CD4-positive, alpha-beta T cell treated with Interleukin-12 subunit alpha and Interleukin-12 subunit beta, for 1 hour (primary cell): ENCODE results near the gene ITGA6.

Experiments used
- DNase-seq: peaks from one replicate; pipeline ENCODE4 v3.0.0-alpha.2; 2020

Gene ITGA6

DNA sequence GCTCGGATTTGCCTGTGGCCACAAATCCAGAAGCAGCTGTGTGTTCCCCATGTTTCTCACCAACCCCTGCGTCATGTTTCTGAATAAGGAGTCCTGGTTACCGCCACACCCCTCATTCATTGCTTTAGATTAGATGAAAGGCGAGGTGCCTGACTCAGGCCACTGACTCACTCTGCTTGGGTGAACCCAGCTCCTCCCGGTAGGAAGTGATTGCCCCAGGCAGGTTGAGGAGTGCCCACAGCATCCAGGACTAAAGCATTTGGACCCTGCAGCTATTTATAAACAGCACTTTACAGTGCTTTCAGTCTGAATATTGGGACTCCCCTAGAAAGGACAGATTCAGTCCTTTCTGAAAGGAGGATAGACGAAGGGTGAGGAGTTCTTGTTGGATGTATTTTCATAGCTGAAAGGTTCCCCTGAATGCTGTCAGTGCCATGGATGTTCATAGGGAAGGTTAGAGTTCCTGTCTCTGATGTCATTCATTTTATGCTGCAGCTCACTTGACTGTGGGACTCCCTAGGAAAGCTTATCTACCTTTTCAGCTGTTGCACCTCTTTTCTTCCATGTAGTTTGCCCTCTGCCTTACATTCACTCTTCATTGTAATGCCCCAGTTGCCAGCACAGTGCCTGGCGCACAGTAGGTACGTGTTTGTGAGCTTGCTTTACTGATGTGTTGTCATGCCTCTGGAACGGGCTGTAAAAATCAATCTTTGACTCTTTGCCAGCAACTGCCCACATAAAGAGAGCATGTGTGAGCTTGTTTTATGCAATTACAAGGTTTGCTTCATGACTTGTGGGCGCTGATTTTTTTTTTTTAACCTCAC lies 14.9 kb downstream of the ITGA6 start:
- DNase-seq, result peak; percentile 34

DNA sequence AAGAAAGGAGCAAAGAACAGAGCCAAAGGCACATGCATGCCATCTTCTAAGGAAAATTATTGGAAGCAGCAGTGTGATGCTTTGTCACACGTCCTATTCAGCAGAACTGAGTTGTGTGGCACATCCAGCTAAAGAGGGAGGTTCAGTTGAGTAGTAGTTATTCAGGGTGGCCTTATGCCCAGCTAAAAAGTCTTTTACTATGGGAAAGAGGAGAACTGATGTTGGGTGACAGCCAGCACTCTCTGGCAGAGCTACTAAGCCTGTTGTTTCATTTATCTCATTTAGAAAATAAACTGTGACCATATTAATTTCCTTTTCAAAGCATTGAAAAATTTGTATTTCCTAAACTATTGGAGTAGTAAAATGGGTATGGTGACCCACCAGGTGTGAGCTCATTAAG lies 18.5 kb downstream of the ITGA6 start:
- no peak for DNase-seq

DNA sequence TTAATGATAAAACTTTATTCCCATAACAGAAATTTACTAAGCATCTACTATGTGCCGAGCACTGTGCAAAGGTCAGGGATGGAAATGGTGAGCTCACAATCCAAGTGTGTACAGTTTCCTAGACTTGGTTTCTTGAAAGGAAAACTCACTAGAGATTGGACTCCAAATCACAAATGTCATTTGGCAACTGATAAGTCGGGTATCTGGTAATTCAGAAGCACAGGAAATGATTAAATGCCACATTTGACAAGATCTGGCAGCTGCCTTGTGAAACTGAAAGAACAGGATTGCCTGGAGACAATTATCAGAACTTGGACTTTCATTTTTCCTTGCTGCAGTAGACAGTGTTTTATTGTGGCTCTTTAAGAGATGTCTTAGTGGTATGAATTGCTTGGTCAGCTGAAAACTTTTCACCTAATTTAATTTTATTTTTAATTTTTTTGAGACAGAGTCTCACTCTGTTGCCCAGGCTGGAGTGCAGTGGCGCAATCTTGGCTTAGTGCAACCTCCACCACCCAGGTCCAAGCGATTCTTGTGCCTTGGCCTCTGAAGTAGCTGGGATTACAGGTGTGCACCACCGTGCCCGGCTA lies 19.2 kb downstream of the ITGA6 start:
- no peak for DNase-seq

DNA sequence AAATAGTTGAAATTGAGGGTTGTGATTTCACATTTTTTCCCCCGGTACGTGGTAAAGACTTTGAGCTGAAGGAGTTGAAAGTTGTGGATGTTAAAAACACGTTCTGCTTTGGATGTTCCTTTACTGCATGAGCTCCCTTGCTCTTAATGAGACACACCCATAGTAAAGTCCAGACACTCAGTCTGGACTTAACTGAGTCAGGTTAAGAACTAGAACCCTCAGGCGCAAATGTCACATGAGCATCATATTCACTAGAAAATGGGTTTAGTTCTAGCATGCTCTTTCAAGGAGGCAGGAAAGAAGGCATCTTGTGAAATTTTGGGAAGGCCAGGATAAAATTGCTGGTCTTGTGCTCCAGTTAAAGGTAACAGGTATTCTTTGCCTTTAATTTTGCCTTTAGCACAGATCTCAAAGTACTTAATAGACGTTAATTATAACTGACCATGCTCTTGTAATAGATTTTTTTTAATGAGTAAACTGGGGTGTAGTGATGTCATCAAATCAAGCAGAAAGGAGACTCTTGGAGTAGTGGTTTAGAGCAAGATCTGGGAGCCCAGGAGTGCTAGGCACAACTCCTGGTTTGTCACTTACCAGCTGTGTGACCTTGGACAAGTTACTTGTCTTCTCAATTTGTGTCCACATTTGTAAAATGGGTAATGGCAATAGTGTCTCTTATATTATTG lies 20.6 kb downstream of the ITGA6 start:
- no peak for DNase-seq

DNA sequence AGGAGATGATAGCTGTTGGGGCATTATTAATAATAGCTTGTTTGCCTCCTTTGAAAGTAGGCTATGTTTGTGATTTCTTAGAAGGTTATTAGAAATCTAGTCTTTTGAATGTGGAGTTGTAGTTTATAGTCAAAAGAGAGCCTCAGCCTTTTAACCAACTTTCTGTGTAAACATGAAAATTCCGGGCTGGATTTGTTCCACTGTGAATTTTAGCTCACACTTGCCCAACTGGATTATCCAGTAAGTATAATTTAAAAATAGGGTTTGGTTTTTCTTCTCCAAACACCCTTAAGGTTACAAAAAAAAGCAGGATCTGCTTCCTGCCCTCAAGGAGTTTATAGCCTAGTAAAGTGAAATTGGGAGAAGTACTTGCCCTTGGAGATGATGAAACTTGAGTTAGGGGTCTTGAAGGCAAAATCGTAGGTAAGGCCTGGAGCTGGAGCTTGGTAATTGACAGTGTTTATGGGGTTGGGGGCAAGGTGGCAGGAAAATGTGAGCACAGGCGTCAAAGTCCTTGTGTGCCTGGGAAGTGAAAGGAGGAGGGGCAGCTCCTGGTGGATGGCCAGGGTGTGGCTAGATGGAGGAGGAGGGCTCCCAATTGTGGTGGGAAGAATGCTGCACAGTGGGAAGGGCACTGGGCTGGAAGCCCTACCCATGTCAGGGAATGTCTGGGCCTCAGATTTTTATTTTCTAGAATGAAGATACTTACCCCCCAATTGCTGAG lies 21.3 kb downstream of the ITGA6 start:
- no peak for DNase-seq

DNA sequence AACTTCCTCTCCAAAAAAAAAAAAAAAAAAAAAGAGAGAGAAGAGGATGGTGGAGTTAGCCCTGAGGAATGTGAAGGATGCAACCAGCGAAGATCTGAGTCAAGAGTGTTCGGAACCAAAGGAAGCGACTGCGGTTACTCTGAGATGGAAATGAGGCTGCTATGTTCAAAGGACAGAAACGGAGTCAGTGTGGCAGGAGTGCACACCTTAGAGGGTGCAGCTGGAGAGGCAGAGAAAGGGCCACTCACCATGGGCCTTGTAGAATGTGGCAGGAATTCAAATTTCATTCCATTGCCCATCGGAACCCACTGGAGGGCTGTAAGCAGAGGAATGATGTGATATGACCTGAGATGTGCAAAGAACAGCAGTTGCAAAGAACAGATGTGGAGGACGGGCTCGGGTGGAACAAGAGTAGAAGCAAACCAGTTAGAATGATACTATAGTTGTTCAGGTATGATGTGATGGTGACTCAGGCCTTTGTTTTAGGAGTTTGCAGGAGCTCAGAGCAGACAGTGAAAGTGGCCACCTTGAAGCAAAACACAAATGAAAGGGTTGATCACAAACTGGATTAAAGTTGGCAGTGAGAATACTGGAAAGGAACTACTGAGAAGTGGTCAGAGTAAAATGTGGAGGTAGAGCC lies 22.6 kb downstream of the ITGA6 start:
- DNase-seq, result no peak

DNA sequence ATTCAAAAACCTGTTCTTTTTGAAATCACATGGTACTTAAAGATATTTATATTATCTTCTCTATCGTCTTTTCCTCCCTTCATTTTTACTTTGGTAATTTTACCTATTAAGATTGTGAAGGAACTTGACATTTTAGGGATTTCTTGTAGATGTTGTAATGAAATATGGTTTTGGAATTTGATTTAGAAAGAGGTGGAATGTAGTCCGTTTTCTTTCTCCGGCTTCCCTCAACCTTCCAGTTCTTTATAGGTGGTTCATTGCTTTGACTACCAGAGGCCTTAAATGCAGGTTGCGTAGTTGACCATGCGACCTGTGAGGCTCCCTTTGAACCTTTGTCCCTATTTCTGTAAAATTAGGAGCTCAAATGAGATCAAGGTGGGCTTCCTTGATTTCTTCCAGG lies 24.5 kb downstream of the ITGA6 start:
- DNase-seq, result no peak

DNA sequence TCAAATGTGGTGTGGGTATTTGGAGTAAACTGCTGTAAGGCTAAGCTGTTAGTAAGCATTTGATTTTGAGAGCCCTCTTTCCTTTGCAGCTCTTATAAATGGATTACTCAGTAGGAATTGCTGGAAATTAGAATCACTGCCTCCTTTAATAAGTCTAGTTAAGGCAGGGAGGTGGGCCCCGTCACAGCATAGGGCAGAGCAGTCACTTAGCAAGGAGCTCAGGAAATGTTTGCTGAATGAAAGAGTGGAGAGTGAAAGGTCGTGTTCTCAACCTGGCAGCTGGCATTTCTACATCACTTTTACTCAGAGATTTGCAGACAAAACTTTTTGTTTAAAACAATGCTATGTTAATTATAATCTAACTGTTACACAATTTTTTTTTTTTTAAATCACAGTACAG lies 25.5 kb downstream of the ITGA6 start:
- no peak for DNase-seq

DNA sequence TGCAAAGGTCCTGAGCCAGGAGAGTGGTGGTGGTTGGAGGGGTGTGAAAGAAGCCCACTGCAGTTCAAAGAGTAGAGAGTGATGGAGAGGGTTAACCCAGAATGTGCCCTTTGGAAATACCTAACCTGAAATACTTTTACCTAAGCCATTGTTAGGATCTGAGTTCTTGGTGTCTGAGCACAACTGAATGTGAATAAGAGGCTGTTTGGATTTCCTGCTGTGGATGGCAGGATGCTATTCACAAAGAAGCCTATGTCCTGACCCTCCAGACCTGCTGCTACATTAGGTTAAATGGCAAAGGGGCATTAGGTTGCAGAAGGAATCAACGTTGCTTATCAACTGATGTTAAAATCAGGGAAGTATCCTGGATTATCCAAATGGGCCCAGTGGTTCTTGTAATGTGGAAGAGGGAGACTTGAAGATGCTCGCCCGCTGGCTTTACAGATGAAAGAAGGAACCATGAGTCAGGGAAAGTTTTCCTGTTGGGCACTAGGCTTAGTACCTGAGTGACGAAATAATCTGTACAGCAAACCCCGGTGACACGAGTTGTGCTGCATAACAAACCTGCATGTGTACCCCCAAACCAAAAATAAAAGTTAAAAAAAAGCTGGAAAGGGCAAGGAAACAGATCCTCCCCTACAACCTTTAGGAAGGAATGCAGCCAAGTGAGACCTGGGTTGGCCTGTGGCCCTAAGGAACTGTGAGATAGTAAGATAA lies 27.2 kb downstream of the ITGA6 start:
- DNase-seq, result no peak

DNA sequence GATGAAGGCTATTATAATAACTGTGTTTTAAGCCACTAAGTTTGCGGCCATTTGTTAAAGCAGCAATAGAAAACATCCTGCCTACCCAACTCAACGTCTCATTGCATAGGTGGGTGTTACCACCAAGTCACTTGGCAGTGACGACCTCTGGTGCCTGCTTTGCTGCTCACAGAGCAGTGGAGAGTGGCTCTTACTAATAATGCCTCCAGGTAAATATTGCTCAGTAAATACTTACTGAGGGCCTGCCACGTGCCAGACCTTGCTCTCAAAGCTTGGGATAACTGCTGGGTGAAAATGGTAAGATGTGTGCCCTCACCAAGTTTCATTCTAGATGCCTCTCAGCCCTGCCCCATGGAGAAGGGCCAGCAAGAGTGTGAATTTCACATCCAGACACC lies 27.7 kb downstream of the ITGA6 start:
- DNase-seq, result no peak

DNA sequence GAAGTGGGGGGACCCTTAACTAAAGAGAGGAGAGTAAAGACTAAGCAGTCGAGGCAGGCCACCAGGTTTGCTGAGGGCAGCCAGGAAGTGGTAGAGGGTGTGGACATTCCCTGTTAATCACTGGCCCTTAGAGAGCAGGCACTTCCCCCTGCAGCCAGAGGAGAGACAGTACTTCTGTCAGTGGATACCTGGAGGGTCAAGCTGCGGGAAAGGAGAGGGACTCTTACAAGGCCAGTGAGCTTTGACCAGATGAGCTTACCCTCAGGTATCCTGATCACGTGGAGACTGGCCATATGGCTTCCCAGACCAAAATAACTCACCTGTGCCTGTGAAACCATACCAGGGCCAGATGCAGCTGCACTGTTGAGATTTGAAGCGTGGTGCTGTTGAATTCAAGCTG lies 28.6 kb downstream of the ITGA6 start:
- no peak for DNase-seq

DNA sequence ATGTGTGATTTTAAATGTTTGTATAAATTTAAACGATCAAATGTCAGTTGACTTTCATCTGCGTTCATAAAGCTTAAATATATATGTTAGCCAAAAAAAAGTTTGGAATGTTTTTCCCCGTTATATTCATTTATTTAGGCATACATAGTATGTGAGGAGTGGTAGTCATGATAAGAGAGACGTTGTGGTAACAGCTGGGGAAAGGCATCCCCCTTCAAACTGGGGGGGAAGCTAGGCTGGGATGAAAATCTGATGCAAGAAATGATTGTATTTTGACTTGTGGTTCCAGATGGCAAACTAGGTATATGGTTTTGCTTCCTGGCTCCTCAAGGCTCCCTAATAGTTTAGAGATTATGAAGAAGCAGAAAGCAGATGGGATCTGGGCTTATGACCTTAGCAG lies 30.1 kb downstream of the ITGA6 start:
- DNase-seq, result no peak

DNA sequence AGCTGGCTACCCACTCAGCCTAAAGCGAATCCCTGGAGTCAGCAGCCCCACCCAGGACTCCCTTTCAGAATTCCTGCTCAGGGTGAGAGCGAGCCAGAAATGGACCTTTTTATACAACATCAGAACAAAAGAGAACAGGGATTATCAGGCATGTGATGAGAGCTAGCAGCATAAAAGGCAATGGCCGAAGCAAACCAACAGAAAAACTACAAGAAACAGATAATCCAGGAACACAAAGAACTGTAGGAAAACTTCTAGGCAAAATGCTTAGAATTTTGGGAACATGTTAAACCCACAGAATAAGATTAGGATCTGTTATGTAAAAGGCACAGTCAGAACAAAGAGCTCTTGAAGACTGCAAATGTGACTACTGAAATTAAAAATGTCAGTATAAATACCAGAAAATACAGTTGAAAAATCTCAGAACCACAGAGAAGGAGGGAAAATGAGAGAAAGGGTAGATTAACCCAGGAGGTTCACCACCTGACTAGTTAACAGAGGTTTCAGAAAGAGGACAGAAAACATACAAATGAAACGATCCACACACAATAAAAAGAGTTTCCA lies 31.3 kb downstream of the ITGA6 start:
- no peak for DNase-seq

DNA sequence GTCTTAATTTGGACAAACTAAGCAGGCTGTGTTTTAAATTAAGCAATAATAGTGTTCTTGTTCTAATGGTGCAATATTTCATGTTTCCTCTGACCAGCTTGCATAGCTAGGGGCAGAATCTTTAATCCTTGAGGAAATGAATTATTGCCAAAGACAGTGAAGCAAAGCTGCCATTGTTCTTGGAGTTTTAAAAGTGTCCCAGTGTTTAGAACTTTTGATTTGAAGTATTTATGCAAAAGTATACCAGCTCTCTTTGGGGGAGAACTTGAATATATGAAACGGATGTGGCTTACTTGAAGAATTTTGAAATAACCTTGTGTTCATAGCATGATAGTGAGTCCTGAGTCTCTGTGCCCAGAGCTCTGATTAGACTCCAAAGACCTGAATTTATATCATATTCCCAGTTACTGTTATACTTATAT lies 33.4 kb downstream of the ITGA6 start:
- no peak for DNase-seq

DNA sequence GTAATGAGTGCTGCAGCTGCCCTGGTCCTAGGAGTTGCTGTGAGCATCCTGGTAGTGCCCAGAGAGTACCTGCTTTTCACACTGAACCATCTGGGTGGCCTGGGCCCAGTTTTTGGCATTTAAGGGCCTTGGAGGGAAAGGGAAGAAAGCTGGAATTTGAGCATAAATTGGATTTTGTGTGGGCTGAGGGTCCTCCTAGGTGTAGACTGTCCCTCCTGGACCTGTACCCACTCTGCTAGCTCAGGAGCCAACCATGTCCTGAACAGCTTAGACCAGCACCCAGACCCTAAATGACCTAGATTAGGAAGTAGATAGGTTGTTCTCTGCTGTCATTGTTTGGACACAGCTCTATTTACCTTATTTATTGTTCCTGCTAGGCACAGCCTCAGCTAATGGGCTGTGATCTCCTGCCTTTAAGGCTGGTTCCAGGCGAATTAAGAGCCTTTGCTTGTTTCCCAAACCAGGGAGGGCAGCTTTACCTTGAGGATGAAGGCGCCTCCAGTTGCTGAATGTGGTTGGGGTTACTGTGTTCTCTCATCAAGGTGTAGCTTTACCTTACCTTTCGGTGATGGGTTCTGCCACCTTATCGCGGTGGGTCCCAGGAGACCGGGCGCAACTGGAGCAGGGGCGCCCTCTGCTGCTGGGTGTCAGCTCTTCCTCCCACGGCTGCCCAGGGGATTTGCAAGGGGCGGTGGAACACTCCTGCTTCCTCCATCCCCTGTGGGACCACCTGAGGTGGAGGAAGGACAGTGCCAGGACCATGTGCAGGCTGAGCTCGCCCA lies 34.4 kb downstream of the ITGA6 start:
- DNase-seq, result peak; percentile 80

DNA sequence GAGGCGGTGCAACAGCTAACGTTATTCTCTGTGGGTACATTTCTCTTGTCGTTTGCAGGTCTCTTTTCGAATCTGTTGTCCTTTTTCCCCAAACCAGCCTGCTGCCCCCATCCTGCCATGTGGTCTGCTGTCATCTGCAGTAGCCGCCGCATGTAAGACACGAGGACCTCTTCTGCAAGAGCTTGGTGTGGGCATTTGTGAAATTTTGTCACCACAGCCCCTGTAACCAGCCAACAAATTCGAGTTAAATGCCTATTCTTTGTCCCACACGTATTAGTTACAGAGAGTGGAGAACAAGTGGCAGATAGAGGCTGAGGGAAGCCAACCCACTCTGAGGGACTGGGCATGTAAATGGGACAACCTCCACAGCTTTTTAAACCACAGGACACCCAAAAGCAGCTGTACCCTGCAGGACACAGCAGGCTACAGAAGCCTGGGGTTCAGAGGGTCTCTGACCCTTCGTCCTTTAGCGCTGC lies 35.0 kb downstream of the ITGA6 start:
- no peak for DNase-seq

DNA sequence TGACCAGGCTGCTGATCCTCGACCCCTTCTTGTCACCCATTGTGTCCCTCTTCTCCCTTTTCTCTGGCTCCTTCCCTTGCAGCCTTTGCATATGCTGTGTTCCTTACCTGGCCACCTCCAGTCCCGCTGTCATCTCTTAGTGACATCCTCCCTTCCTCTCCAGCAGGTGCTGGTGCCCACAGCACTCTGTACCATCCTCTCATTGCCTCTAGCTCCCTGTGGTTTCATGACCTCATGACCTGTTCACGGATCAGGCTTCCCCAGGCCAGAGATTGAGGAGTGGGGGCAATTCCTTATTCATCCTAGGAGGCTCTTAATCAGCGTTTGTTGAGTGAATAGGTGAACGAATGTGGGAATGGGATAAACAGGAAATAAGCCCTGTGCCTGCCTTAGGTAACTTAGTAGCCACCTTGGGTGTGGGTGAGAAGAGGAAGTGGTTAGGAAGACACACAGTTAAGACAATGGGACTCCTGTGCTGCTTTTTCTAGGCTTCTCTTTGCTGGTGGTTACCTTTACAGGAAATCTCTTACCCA lies 35.5 kb downstream of the ITGA6 start:
- DNase-seq, result peak; percentile 73

DNA sequence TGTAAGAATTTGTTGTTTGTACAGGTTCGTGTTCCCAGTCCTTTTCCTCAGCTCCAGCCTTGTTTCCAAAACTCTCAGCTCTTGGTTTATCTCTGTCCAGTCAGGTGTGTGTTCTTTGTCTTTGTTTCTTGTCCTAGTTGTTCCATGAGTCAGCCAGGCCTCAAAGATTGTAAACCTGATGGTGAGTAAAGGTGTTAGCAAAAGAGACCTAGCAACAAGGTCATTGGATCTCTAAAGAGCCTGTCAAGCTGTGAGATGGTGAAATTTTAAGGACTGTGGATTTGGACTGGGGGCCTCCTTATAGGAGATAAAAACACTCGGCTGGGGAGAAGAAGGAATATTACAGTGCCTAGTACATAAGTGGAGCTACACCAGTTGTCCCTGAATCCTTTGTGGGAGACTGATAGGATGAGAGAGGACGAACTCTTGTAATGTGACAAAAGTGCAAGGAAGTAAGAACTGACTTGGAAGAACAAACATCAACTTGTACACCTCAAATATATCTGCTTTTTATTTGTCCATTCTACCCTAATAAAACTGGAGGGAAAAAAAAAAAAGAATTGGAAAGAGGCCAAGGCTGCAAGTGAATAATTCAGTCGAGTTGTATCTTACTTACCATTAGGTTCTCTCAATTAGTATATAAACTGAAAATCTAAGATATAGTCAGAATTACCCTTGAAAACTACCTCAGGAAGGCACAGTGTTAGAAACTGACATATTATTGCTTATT lies 37.2 kb downstream of the ITGA6 start:
- no peak for DNase-seq

DNA sequence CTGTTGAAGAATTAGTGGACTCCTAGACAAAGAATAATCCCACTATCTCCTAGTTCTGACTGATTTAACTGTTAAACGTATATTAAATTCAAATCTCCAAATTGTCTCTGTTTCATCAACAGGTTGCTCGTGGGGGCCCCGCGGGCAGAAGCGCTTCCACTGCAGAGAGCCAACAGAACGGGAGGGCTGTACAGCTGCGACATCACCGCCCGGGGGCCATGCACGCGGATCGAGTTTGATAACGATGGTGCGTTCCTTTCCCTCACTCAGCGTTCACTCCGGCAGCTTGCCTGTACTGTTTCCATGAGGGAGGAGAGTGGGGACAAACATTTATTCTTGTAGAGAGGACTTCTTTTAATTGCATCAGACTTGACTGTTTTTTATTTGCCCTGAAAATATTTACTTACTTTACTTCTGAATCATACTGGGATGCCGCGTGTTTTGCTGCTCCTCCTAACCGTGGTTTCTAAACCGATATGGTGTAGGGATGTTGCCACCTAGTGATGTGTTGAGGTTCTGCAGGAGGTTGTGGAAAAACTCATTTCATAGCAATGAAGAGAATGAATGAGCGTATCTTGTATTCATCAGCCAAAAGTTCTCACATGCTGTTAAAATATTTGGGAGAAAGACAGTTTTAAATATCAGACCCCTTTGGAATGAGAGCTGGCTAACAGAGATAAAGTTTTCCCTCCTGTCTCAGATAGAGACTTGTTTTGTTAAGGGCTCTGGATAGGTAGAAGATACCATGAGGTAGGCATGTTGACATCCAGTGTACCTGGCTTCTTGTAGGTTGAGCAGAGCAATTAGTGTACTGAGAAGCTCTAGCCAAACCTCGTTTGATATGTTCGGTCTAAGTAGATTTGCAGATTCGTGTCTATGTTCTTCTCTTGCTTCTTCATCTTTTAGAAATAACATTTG lies 38.3 kb downstream of the ITGA6 start:
- DNase-seq, result peak; percentile 81
